ENCODE results near the gene CFAP61. TPM values are rescaled to one million over a fixed set of nuclear protein-coding genes. Genes with fewer than 3 reads are reported as not detected.

CFAP61 gene
- total RNA-seq, 1 donor from 2014 or later = 0.26 TPM

DNA sequence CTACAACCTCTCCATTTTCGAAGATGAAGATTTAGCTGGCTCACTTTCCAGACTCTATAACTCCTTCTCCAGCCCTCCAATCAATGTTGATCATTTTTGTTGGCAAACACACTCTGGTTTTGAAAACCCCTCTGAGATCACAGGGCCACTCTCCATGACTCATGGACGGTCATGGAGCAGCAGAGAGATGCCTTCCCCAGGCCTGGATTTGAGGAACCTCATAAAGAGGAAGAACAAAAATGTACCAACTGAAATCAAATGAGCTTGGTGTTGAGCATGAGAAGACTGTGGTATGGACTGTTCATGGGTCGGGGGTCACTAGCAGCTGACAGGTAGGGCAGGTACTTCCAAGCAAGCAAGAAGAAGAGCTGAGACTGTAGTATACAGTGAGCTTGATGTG, 202.8 kb downstream of the CFAP61 start:
- no peaks in the 10 kb centered on the region for H3K27me3 ChIP-seq (ENCODE audit: control insufficient read depth, insufficient read depth, low read length)
- no peaks in the 10 kb centered on the region for H3K36me3 ChIP-seq (ENCODE audit: control insufficient read depth, insufficient read depth, low read length)
- FAIRE-seq (no peak), DNase-seq (ENCODE audit: low read depth) (no peak)
- TF ChIP-seq, protein P1, sequence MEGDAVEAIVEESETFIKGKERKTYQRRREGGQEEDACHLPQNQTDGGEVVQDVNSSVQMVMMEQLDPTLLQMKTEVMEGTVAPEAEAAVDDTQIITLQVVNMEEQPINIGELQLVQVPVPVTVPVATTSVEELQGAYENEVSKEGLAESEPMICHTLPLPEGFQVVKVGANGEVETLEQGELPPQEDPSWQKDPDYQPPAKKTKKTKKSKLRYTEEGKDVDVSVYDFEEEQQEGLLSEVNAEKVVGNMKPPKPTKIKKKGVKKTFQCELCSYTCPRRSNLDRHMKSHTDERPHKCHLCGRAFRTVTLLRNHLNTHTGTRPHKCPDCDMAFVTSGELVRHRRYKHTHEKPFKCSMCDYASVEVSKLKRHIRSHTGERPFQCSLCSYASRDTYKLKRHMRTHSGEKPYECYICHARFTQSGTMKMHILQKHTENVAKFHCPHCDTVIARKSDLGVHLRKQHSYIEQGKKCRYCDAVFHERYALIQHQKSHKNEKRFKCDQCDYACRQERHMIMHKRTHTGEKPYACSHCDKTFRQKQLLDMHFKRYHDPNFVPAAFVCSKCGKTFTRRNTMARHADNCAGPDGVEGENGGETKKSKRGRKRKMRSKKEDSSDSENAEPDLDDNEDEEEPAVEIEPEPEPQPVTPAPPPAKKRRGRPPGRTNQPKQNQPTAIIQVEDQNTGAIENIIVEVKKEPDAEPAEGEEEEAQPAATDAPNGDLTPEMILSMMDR (IDR thresholded peaks at IDR 0.05; ENCODE audit: insufficient read depth, low read length, severe bottlenecking) = no peak
- H3K4me3 ChIP-seq (ENCODE audit: low read depth, low read length) = no peak overlapping the region

DNA sequence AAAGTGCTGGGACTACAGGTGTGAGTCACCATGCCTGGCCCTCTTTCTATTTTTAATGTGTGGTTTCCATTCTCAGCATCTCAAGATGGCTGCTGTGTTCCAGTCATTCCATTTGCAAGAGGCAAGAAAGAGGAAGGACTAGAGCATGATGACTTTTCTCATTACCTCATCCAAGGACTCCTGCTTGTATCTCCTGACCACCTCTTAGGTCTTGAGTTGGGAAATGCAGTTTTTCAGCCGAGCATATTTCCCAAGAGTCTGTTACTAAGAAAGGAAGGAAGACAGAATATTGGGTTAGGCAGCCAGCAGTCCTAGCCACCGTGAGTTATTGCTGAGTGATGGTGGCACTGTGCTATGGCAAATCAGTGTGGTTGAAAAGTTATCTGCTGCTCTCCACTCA, 207.2 kb downstream of the CFAP61 start:
- Histone ChIP-seq H3K4me3 (ENCODE audit: low read depth, low read length) (no peak overlapping the region), H3K36me3 (ENCODE audit: control insufficient read depth, insufficient read depth, low read length) (no peaks in the 10 kb centered on the region), H3K27me3 (ENCODE audit: control insufficient read depth, insufficient read depth, low read length) (no peaks in the 10 kb centered on the region)
- TF ChIP-seq, protein P1 (IDR thresholded peaks at IDR 0.05; ENCODE audit: insufficient read depth, low read length, severe bottlenecking) = no peak
- no peak for FAIRE-seq
- DNase-seq (ENCODE audit: low read depth) = no peak

DNA sequence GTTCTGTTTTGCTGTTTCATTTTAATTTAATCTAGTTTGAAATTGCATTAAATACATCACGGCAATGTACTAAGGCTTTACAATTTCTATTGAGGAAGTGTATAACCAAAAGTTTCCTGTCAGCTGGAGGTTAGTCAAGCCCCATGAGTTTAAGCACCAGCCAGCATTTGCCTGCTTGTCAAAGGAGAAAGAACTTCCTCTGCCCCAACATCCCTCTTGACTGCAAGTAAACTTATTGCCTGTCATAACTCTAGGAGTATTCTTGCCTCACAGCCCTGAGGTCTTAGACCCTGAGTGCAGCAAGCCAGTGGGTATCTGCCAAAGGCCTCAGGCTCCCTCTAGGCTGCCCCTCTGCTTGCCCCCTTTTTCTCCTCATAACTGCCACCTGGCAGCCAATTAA, 208.8 kb downstream of the CFAP61 start:
- TF ChIP-seq, protein P1 (IDR thresholded peaks at IDR 0.05; ENCODE audit: insufficient read depth, low read length, severe bottlenecking) = no peak
- no peaks in the 10 kb centered on the region for H3K36me3 ChIP-seq (ENCODE audit: control insufficient read depth, insufficient read depth, low read length)
- no peak overlapping the region for H3K4me3 ChIP-seq (ENCODE audit: low read depth, low read length)
- no peaks in the 10 kb centered on the region for H3K27me3 ChIP-seq (ENCODE audit: control insufficient read depth, insufficient read depth, low read length)
- DNase-seq (ENCODE audit: low read depth) (no peak), FAIRE-seq (no peak)

DNA sequence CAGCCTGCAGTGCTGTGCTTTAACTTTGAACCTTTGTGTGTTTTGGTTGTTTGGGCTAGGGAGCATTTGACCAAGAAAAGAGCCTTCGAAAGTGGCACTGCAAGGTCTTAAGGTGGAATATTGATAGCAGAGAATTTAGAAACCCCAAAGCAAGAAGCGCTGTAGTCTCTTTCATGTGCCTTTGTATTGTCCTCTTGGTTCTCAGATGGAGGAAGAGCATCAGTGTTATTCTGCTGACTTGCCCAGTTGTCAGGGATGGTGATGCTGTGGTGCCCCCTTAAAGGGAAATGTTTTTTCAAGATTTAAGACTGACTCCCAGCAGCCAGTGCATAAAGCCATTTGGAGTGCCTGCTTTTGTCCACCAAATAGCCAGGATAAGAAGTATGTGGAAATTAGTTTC, 212.9 kb downstream of the CFAP61 start:
- H3K27me3 ChIP-seq (ENCODE audit: control insufficient read depth, insufficient read depth, low read length) = no peaks in the 10 kb centered on the region
- TF ChIP-seq, protein P1 (IDR thresholded peaks at IDR 0.05; ENCODE audit: insufficient read depth, low read length, severe bottlenecking) = no peak

DNA sequence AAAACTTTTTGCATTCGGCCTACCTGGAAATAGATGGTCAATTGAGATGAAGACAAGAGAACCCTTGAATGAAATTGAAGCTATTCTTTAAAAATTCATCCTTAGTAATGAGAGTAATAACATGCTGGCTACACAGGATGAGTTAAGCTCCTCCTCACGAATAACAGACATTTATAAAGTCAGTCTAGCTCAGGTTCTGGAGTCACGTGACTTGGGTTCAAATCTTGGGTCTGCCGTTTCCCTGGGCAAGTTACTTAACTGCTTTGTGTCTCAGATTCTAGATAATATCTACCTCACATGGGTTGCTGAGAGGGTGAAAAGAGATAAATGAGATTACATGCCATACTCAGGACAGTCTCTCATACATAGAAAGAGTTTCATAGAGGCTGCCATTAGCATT, 214.2 kb downstream of the CFAP61 start:
- TF ChIP-seq, protein P1 (IDR thresholded peaks at IDR 0.05; ENCODE audit: insufficient read depth, low read length, severe bottlenecking) = no peak
- Histone ChIP-seq H3K4me3 (ENCODE audit: low read depth, low read length) (no peak overlapping the region), H3K36me3 (ENCODE audit: control insufficient read depth, insufficient read depth, low read length) (no peaks in the 10 kb centered on the region), H3K27me3 (ENCODE audit: control insufficient read depth, insufficient read depth, low read length) (no peaks in the 10 kb centered on the region)
- no peak for FAIRE-seq
- DNase-seq (ENCODE audit: low read depth) = no peak

More for the DNA sequence above, 212.9 kb downstream of the CFAP61 start:
- DNase-seq (ENCODE audit: low read depth) (no peak), FAIRE-seq (no peak)
- H3K4me3 ChIP-seq (ENCODE audit: low read depth, low read length) = no peak overlapping the region
- H3K36me3 ChIP-seq (ENCODE audit: control insufficient read depth, insufficient read depth, low read length) = no peaks in the 10 kb centered on the region

DNA sequence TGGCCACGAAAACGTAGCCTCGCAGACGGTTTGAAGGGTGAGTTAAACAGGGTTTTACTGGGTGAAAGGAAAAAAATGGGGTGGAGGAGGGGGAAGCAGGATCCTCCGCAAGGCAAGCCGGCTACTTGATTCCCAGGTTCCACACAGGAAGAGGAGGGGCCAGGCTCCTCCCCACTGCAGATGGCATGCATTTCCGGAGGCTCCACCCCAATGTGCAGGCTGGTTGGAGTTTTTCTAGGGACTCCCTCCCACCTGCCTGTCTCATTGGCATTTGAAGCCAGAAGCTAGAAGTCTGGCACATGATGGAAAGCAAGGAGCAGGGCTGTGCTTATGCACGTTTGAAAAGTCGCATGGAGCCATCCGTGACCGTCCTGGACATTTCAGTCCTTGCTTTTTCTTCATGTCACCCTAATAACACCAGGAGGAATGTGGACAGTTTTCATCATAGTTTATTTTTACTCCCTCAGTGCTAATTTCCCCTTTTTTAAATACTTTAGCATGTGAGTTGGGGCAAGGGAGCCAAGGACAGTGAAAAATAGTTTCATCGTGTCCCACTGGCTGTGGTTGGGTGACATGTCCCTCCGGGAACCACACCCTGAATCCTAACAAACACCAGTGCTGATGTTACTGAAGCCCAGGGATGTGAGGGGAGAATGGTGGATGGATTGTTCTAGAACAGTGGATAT, 215.5 kb downstream of the CFAP61 start:
- H3K4me3 ChIP-seq (ENCODE audit: low read depth, low read length) = no peak overlapping the region
- no peaks in the 10 kb centered on the region for H3K36me3 ChIP-seq (ENCODE audit: control insufficient read depth, insufficient read depth, low read length)
- no peaks in the 10 kb centered on the region for H3K27me3 ChIP-seq (ENCODE audit: control insufficient read depth, insufficient read depth, low read length)
- DNase-seq (ENCODE audit: low read depth) (no peak), FAIRE-seq (no peak)
- TF ChIP-seq, protein P1 (IDR thresholded peaks at IDR 0.05; ENCODE audit: insufficient read depth, low read length, severe bottlenecking) = no peak

Data from bronchial epithelial cell (primary cell).